Stimulated activated CD4-positive, alpha-beta T cell treated with anti-CD3 and anti-CD28 coated beads, Interleukin-12 subunit alpha, Interleukin-12 subunit beta, amount 100 ng/mL, for 4 hours (primary cell): ENCODE data around the gene TRPV5.

ENCODE experiments used
- DNase-seq: peaks from one replicate; pipeline ENCODE4 v3.0.0-alpha.2; 2020

The TRPV5 gene

GRCh38 chr7:142908290-142908689, 25.3 kb downstream of the TRPV5 start:
- no peak for DNase-seq

- DNase-seq: no peak
Measured at GRCh38 chr7:142906643-142907042, 26.9 kb downstream of the TRPV5 start.

DNA sequence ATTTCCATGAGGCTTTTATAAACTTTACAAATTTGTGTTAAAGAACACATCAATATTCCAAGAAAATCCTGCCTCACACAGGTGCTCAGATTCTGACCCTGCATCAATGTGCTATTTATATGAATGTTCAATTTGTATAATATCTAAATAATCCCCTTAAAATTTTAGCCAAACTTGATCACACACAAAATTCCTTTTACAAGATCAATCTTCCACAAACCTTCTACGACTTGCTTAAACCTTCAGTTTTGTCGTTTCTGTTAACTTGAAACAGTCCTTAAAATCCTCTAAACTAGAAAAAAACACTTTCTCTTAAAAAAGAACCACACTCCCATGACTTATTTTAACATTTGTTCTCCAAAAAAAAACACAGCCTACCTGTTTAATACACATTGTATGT, 27.8 kb downstream of the TRPV5 start:
- DNase-seq: no peak

- no peak for DNase-seq
Measured at GRCh38 chr7:142904128-142904527, 29.4 kb downstream of the TRPV5 start.

DNA sequence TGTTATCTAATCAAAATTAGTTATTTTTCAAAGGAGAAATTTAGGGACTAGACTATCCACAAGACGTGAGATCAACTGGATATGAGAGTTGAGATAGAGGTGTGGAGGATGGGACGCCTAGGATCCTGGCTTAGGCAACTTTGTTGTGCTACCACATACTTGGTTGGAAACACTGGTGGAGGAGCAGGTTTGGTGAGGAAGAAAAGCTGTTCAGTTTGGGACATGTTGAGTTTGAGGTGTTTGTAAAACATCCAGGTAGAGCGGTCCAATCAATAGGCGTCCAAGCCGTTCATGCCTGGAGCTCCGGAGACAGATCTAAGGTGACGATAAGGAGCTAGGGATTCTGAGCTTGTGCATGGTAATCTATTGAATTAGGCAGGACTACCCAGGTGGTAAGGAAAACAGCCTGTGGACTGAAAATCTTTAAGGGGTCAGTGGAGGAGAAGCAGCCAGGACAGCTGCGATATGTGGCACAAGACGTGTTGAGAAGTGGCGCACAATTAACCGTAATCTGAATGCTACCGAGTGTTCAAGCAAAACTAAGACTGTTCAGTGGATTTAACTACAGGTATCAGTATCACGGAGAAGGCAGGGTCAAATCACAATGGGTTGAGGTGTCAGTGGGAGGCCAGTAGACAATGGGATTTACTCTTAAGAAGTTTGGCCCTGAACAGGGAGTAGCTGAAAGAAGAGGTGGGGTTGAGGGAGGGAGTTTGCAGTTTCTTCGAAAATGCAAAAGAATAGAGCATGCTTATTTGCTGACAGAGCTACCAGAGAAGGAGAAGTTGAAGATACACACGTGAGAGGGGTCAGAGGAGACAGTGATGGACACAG, 31.9 kb downstream of the TRPV5 start:
- DNase-seq: no peak

GRCh38 chr7:142899661-142900060, 33.9 kb downstream of the TRPV5 start:
- no peak for DNase-seq

- no peak for DNase-seq
Measured at GRCh38 chr7:142898377-142899170, 35.0 kb downstream of the TRPV5 start.

- no peak for DNase-seq
Measured at GRCh38 chr7:142897691-142898090, 35.9 kb downstream of the TRPV5 start.

- no peak for DNase-seq
Measured at GRCh38 chr7:142896741-142897379, 36.7 kb downstream of the TRPV5 start.

GRCh38 chr7:142896151-142896550, 37.4 kb downstream of the TRPV5 start:
- no peak for DNase-seq

GRCh38 chr7:142894985-142895593, 38.5 kb downstream of the TRPV5 start:
- DNase-seq: no peak

GRCh38 chr7:142894112-142894984, 39.2 kb downstream of the TRPV5 start:
- DNase-seq: no peak

DNA sequence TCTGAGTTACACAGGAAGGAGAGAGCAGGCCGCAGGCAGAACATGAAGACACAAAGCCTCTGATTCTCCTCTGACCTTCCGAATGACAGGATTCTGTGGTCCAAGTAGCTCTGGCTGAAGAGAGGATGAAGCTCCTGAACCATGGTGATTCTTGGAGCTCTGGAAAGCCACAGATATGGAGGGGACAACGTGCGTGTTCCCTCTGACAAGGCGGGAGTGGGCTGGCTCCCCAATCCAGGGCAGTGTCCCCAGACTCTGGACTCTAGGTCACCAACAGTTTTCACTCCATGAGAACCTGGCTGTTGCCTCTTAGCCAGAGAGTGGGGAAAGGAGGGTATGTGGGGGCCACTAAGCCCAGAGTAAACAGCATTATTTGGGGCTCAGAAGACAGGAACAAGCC, 40.6 kb downstream of the TRPV5 start:
- no peak for DNase-seq

DNA sequence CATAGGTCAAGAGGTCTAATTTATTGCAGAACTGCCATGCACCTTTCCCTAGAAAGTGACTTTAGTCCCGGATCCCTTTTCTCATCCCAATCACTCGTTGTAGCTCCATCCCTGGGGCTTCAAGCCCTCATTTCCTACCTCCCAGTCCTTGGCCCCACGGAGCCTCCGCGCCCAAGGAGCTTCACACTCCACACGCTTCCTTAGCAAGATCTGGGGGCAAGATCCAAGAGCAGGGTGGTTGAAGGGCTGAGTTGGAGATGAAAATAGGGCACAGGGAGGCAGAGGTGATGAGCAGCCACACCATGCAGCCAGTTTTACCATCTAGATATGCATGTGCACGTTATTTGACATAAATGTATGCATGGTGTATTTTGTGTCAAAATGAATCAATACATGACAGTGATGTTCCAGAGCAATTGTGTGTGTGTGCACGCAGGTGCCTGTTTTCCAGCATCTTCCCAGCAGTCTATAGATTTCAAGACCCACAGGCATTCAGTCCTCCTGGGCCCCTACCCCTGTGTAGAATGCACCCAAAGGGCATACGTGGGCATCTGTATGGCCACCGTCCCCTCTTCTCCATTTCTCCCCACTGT, 42.0 kb downstream of the TRPV5 start:
- DNase-seq: no peak

- no peak for DNase-seq
Measured at GRCh38 chr7:142890874-142891485, 42.6 kb downstream of the TRPV5 start.

- no peak for DNase-seq
Measured at GRCh38 chr7:142889816-142890215, 43.7 kb downstream of the TRPV5 start.

GRCh38 chr7:142887282-142888015, 46.1 kb downstream of the TRPV5 start:
- DNase-seq: no peak

DNA sequence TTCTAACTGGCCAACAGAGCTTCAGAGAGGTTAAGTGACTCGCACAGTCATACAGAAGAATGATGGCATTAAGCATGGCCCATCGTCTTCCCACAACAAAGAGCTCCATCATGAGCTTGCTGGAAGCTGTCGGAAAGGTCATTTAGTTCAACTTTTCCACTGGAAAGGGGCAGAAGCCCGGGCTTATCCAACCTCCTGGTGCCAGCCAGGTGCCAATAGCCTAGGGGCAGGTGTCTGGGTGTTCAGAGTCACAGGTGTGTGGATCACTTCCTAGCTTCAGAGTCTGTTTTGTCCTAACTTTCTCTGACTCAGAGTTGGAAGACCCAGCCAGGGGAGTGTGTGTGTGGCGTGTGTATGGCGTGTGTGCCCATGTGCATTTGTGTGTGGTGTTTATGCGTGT, 46.7 kb downstream of the TRPV5 start:
- no peak for DNase-seq

DNA sequence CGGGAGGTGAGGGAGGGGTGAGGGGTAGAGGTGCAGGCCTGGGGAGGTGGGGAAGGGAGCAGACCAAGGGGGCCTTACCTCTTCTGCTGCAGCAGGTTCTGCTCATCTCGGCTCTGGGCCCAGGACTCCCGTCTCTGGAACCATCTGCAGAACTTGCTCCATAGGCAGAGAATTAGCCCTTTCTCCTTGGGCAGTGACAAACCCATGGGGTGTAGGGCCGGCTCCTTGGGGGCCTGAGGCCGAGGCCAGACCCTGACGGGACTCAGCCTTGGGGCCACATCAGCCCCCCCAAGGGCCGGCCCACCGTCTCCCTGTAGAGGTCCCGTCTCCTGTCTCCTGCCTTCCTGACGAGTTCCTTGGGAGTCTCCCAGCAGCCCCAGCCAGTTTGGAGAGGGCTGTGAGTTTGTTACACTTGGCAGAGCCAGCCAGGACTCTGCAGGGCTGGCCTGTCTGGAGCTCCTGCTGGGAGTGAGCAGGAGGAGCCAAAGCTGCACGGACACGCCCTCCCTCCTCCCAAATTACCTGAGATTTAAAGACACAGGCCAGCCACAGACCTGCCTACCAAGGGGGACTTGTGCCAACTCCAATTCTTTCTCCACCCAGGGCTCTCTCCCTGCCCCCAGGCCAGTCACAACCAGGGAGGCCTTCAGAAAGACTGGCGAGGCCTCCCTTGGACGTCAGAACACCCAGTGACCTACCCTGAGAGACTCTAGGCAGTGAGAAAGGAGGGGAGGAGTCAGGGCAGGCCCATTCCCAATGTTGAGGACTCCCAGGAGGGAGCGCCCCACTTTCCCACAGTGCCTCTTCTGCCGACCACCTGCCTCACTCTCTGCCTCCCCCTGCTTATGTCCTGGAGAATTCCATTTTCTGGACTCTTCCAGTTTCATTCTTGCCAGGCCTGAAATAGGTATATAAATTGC, 48.0 kb downstream of the TRPV5 start, which contains the start of gene TRPV6:
TSS of gene TRPV6 (minus strand) at position 435 of the 920 bp plus-strand sequence.
- DNase-seq: no peak
